GM23338 (cell line): ENCODE measurements around the gene SLC25A18. TPM values are rescaled to one million over a fixed set of nuclear protein-coding genes. Genes with fewer than 3 reads are reported as not detected.

Source experiments
- ATAC-seq: fragments of 200-7000 bp; cut with Tn5 transposase; 3 replicates; pipeline ENCODE4 v1.9.1; 2020
- DNase-seq: peaks from one replicate; pipeline ENCODE4 v3.0.0-alpha.2; 2015; ENCODE audit warnings: low spot score
- H2AFZ ChIP-seq: fragments of 200-600 bp; sonication (generic); 2 replicates; pipeline ENCODE4 v1.8.0; 2016; ENCODE audit warnings: antibody characterized with exemption, mild to moderate bottlenecking, moderate library complexity
- H3F3A ChIP-seq: fragments of 200-600 bp; sonication (generic); replicated peaks from 2 replicates; pipeline ENCODE4 v1.8.0; 2017; ENCODE audit warnings: antibody characterized with exemption, mixed run types, low read depth
- H3K27ac ChIP-seq: fragments of 200-600 bp; sonication (generic); 2 replicates; pipeline ENCODE4 v1.6.1; 2016; ENCODE audit warnings: low read depth
- H3K27me3 ChIP-seq: fragments of 200-600 bp; sonication (generic); 2 replicates; pipeline ENCODE4 v1.8.0; 2016; ENCODE audit warnings: mild to moderate bottlenecking, mixed run types, moderate library complexity; ENCODE audit not compliant: insufficient read depth
- H3K36me3 ChIP-seq: fragments of 200-600 bp; sonication (generic); 2 replicates; pipeline ENCODE4 v1.8.0; 2016; ENCODE audit warnings: mild to moderate bottlenecking; ENCODE audit not compliant: insufficient read depth
- H3K4me1 ChIP-seq: fragments of 200-600 bp; sonication (generic); 2 replicates; pipeline ENCODE4 v1.8.0; 2016; ENCODE audit warnings: mild to moderate bottlenecking, moderate library complexity; ENCODE audit not compliant: insufficient read depth
- H3K4me2 ChIP-seq: fragments of 200-600 bp; sonication (generic); 2 replicates; pipeline ENCODE4 v1.7.1; 2017; ENCODE audit warnings: mixed run types
- H3K4me3 ChIP-seq: fragments of 200-600 bp; sonication (generic); 2 replicates; pipeline ENCODE4 v1.6.1; 2016; ENCODE audit warnings: mixed run types
- H3K79me2 ChIP-seq: fragments of 200-600 bp; sonication (generic); replicated peaks from 2 replicates; pipeline ENCODE4 v1.8.0; 2017; ENCODE audit warnings: mild to moderate bottlenecking; ENCODE audit not compliant: insufficient read depth
- H3K9me2 ChIP-seq: fragments of 200-600 bp; sonication (generic); 2 replicates; pipeline ENCODE4 v1.8.0; 2017; ENCODE audit not compliant: insufficient read depth
- H4K20me1 ChIP-seq: fragments of 200-600 bp; sonication (generic); replicated peaks from 2 replicates; pipeline ENCODE4 v1.8.0; 2017; ENCODE audit warnings: mild to moderate bottlenecking; ENCODE audit not compliant: insufficient read depth
- H3K27ac Mint-ChIP-seq: 2 replicates; pipeline ENCODE4 v1.8.0; 2020; ENCODE audit warnings: inconsistent platforms, mild to moderate bottlenecking, moderate library complexity, mixed read lengths
- H3K27me3 Mint-ChIP-seq: 3 replicates; pipeline ENCODE4 v1.8.0; 2022; ENCODE audit warnings: low read depth, mild to moderate bottlenecking, moderate library complexity, mixed read lengths, inconsistent platforms; ENCODE audit not compliant: insufficient read depth, poor library complexity
- H3K36me3 Mint-ChIP-seq: 3 replicates; pipeline ENCODE4 v1.8.0; 2021; ENCODE audit warnings: low read depth, mild to moderate bottlenecking, inconsistent platforms, moderate library complexity, mixed read lengths
- H3K4me1 Mint-ChIP-seq: 3 replicates; pipeline ENCODE4 v1.8.0; 2020; ENCODE audit warnings: mild to moderate bottlenecking, inconsistent platforms, mixed read lengths
- H3K4me3 Mint-ChIP-seq: 3 replicates; pipeline ENCODE4 v1.8.0; 2021; ENCODE audit warnings: moderate library complexity, mild to moderate bottlenecking, inconsistent platforms, mixed read lengths
- H3K9me3 Mint-ChIP-seq: 3 replicates; pipeline ENCODE4 v1.8.0; 2020; ENCODE audit warnings: moderate library complexity, mild to moderate bottlenecking, inconsistent platforms, mixed read lengths
- CREB1 ChIP-seq: fragments of 250-450 bp; sonication (Bioruptor Pico); IDR thresholded peaks from 2 replicates; pipeline ENCODE4 v1.5.0; 2020; ENCODE audit warnings: low read depth, mild to moderate bottlenecking, moderate library complexity
- CTCF ChIP-seq, 2 experiments: fragments of 200-600 bp in 1 of 2; sonication (generic) in 1 of 2; conservative IDR thresholded peaks; 2 replicates each; pipeline versions ENCODE4 v1.5.1 to v1.6.1; 2016 to 2017; ENCODE audit warnings: antibody characterized with exemption in 2 of 2, low read depth in 2 of 2, mild to moderate bottlenecking in 2 of 2, moderate library complexity in 1 of 2
- ETS1 ChIP-seq: IDR thresholded peaks from 2 replicates; pipeline ENCODE4 v1.6.1; 2016; ENCODE audit warnings: antibody characterized with exemption
- EZH2 ChIP-seq: fragments of 200-600 bp; sonication (generic); IDR thresholded peaks from one replicate; pipeline ENCODE4 v1.8.0; 2017; ENCODE audit warnings: antibody characterized with exemption, mild to moderate bottlenecking, low read depth; ENCODE audit not compliant: unreplicated experiment
- EZH2phosphoT487 ChIP-seq: fragments of 200-600 bp; sonication (generic); IDR thresholded peaks from one replicate; pipeline ENCODE4 v1.8.1; 2018; ENCODE audit warnings: antibody characterized with exemption; ENCODE audit not compliant: unreplicated experiment
- JUNB ChIP-seq: IDR thresholded peaks from one replicate; pipeline ENCODE4 v1.6.1; 2016; ENCODE audit warnings: antibody characterized with exemption; ENCODE audit not compliant: unreplicated experiment
- NANOG ChIP-seq: IDR thresholded peaks from 2 replicates; pipeline ENCODE4 v1.6.1; 2016; ENCODE audit warnings: antibody characterized with exemption, borderline replicate concordance
- POLR2AphosphoS5 ChIP-seq: IDR thresholded peaks from 2 replicates; pipeline ENCODE4 v1.6.1; 2016; ENCODE audit warnings: antibody characterized with exemption, low read depth
- REST ChIP-seq: IDR thresholded peaks from one replicate; pipeline ENCODE4 v1.6.1; 2018; ENCODE audit warnings: antibody characterized with exemption; ENCODE audit not compliant: unreplicated experiment
- STAT1 ChIP-seq: IDR thresholded peaks from one replicate; pipeline ENCODE4 v1.6.1; 2016; ENCODE audit warnings: antibody characterized with exemption; ENCODE audit not compliant: unreplicated experiment
- ZNF114 ChIP-seq: fragments of 250-450 bp; sonication (Bioruptor Pico); IDR thresholded peaks from 2 replicates; pipeline ENCODE4 v1.5.0; 2020; ENCODE audit warnings: mild to moderate bottlenecking, moderate library complexity
- ZNF331 ChIP-seq: fragments of 250-450 bp; sonication (Bioruptor Pico); IDR thresholded peaks from 2 replicates; pipeline ENCODE4 v1.5.0; 2020; ENCODE audit warnings: low read depth, mild to moderate bottlenecking, moderate library complexity
- ZNF462 ChIP-seq: fragments of 250-450 bp; sonication (Bioruptor Pico); IDR thresholded peaks from 2 replicates; pipeline ENCODE4 v1.5.0; 2020; ENCODE audit warnings: mild to moderate bottlenecking, moderate library complexity
- polyA plus RNA-seq: library from polyadenylated mRNA; unstranded; fragments of >200 nt; fragmentation: Nextera tagmentation; extraction: Ambion mirVana; gene quantifications from 2 replicates; pipeline ENCODE4 v1.2.1, GENCODE V29; 2016
- total RNA-seq: library from RNA; depleted of rRNA; stranded (reverse); fragments of >200 nt; shearing (Covaris generic); gene quantifications from 2 replicates; pipeline ENCODE4 v1.2.3, GENCODE V29; 2014

SLC25A18 gene
- total and polyA plus RNA-seq, 2 experiments from 2014 or later: 1.2 to 1.9 TPM

GRCh38 chr22:17566776-17567175 is 3.5 kb downstream of the SLC25A18 start:
- Histone ChIP-seq H3K36me3 (no peaks in the 10 kb centered on the region), H3K27ac (no peak overlapping the region), H3K27me3 (no peaks in the 10 kb centered on the region), H3K4me1 (peaks cover 42% of the 10 kb centered on the region), H2AFZ (no peak overlapping the region), H3K79me2 (no peaks in the 10 kb centered on the region), H3K9me2 (no peaks in the 10 kb centered on the region), H4K20me1 (no peaks in the 10 kb centered on the region), H3K4me3 (no peak overlapping the region), H3F3A (peaks cover 4% of the 10 kb centered on the region; the same call in 1 of the 2 replicates), H3K4me2 (no peak overlapping the region)
- TF ChIP-seq JUNB (no peak), ZNF114 (CRISPR knock-in tag) (no peak), CTCF (conservative IDR thresholded peaks at IDR 0.05; ENCODE audit: low read depth in 2 of 2) (no peak), ZNF462 (CRISPR knock-in tag) (no peak), POLR2AphosphoS5 (no peak), ETS1 (no peak), ZNF331 (no peak), REST (no peak), STAT1 (no peak), EZH2 (no peak), EZH2phosphoT487 (no peak), CREB1 (CRISPR knock-in tag) (no peak), NANOG (no peak)
- DNase-seq (no peak), ATAC-seq (no peak)
- Mint-ChIP-seq H3K27me3 (peaks cover 40% of the 10 kb centered on the region), H3K27ac (no peak overlapping the region), H3K36me3 (peaks cover 10% of the 10 kb centered on the region), H3K4me1 (peaks cover 50% of the 10 kb centered on the region), H3K4me3 (no peak overlapping the region), H3K9me3 (peaks cover 5% of the 10 kb centered on the region; the same call in 1 of the 3 replicates)
